Activated T-cell treated with anti-CD3 and anti-CD28 coated beads for 24 hours (primary cell): ENCODE results near the gene DTNB.
A peak's percentile ranks its signal among the peaks of the same experiment; 100 is the strongest.
"Not testable (repeated sequence)": the region's sequence is repeated elsewhere in the genome, so short reads cannot be mapped to it uniquely, and the experiment has no call there.

Experiments used
- DNase-seq: peaks from one replicate; pipeline ENCODE4 v3.0.0-alpha.2; 2020; ENCODE audit warnings: low read depth

Gene DTNB

GRCh38 chr2:25543939-25544338 lies 129.4 kb downstream of the DTNB start:
- no peak for DNase-seq

- no peak for DNase-seq
Observed at GRCh38 chr2:25541378-25541777, 132.0 kb downstream of the DTNB start.

- no peak for DNase-seq
Observed at GRCh38 chr2:25539136-25539535, 134.2 kb downstream of the DTNB start.

GRCh38 chr2:25537526-25537925 lies 135.9 kb downstream of the DTNB start:
- no peak for DNase-seq

GRCh38 chr2:25535411-25536289 lies 137.7 kb downstream of the DTNB start:
- DNase-seq: not testable (repeated sequence)

GRCh38 chr2:25534937-25535336 lies 138.4 kb downstream of the DTNB start:
- DNase-seq: not testable (repeated sequence)

GRCh38 chr2:25534455-25534854 lies 138.9 kb downstream of the DTNB start:
- no peak for DNase-seq

- DNase-seq: not testable (repeated sequence)
Observed at GRCh38 chr2:25533771-25534170, 139.6 kb downstream of the DTNB start.

- DNase-seq: no peak
Observed at GRCh38 chr2:25532521-25532920, 140.9 kb downstream of the DTNB start.

- DNase-seq: no peak
Observed at GRCh38 chr2:25529034-25529433, 144.3 kb downstream of the DTNB start.

GRCh38 chr2:25528173-25528572 lies 145.2 kb downstream of the DTNB start:
- DNase-seq: no peak

- DNase-seq: no peak
Observed at GRCh38 chr2:25524507-25524906, 148.9 kb downstream of the DTNB start.

GRCh38 chr2:25523060-25523459 lies 150.3 kb downstream of the DTNB start:
- no peak for DNase-seq

- peak; percentile 33 for DNase-seq
Observed at GRCh38 chr2:25521665-25522387, 151.6 kb downstream of the DTNB start.

GRCh38 chr2:25521126-25521525 lies 152.3 kb downstream of the DTNB start:
- no peak for DNase-seq

GRCh38 chr2:25517701-25518100 lies 155.7 kb downstream of the DTNB start:
- DNase-seq: no peak

GRCh38 chr2:25514043-25514637 lies 159.2 kb downstream of the DTNB start:
- no peak for DNase-seq

GRCh38 chr2:25512707-25513106 lies 160.7 kb downstream of the DTNB start:
- DNase-seq: no peak

- DNase-seq: no peak
Observed at GRCh38 chr2:25506226-25506625, 167.2 kb downstream of the DTNB start.

GRCh38 chr2:25505622-25506021 lies 167.8 kb downstream of the DTNB start:
- DNase-seq: no peak

- no peak for DNase-seq
Observed at GRCh38 chr2:25505182-25505581, 168.2 kb downstream of the DTNB start.

GRCh38 chr2:25504266-25504665 lies 169.1 kb downstream of the DTNB start:
- no peak for DNase-seq

GRCh38 chr2:25499157-25499556 lies 174.2 kb downstream of the DTNB start:
- DNase-seq: no peak
